Spleen (tissue), 11 donors: ENCODE data around the gene LMBR1. TPM values are rescaled to one million over a fixed set of nuclear protein-coding genes. Genes with fewer than 3 reads are reported as not detected.

Experiments used
- DNase-seq: peaks from one replicate; pipeline ENCODE4 v3.0.0-alpha.2; 2020
- H3K27ac ChIP-seq, 8 donors: fragments of 200-600 bp; sonication (generic) in 7 of 8; 1 replicate in 4 of 8; 2 replicates in 4 of 8; pipeline versions ENCODE4 v1.5.0 to v1.8.0; 2016 to 2021; ENCODE audit warnings: inconsistent platforms in 4 of 8, mild to moderate bottlenecking in 4 of 8, moderate library complexity in 1 of 8
- H3K27me3 ChIP-seq, 7 donors: fragments of 200-600 bp; sonication (generic) in 6 of 7; replicated peaks in 1 of 7; 1 replicate in 4 of 7; 2 replicates in 3 of 7; pipeline versions ENCODE4 v1.5.0 to v1.8.0; 2016 to 2021; ENCODE audit warnings: inconsistent platforms in 3 of 7, mild to moderate bottlenecking in 1 of 7
- H3K36me3 ChIP-seq, 6 donors: fragments of 200-600 bp; sonication (generic) in 5 of 6; 1 replicate in 4 of 6; 2 replicates in 2 of 6; pipeline versions ENCODE4 v1.5.0 to v1.8.0; 2016 to 2021; ENCODE audit warnings: inconsistent platforms in 2 of 6
- H3K4me1 ChIP-seq, 6 donors: fragments of 200-600 bp; sonication (generic) in 5 of 6; 1 replicate in 3 of 6; 2 replicates in 3 of 6; pipeline versions ENCODE4 v1.5.0 to v1.8.0; 2016 to 2021; ENCODE audit warnings: inconsistent platforms in 3 of 6
- H3K4me3 ChIP-seq, 8 donors: fragments of 200-600 bp; sonication (generic) in 7 of 8; 1 replicate in 4 of 8; 2 replicates in 4 of 8; pipeline versions ENCODE4 v1.5.0 to v1.8.0; 2016 to 2021; ENCODE audit warnings: inconsistent platforms in 4 of 8, mild to moderate bottlenecking in 4 of 8, moderate library complexity in 2 of 8
- H3K9me3 ChIP-seq, 8 donors: fragments of 200-600 bp; sonication (generic) in 7 of 8; 1 replicate in 4 of 8; 2 replicates in 4 of 8; pipeline versions ENCODE4 v1.5.0 to v1.8.0; 2016 to 2021; ENCODE audit warnings: inconsistent platforms in 4 of 8
- POLR2A ChIP-seq, 3 donors: fragments of 450-650 bp; IDR thresholded peaks; one replicate each; pipeline ENCODE4 v1.5.1; 2017; ENCODE audit warnings: antibody characterized with exemption in 3 of 3, mild to moderate bottlenecking in 1 of 3
- POLR2AphosphoS5 ChIP-seq, 3 donors: sonication (generic); formaldehyde crosslinking; IDR thresholded peaks; one replicate each; pipeline ENCODE4 v1.5.1; 2017; ENCODE audit warnings: antibody characterized with exemption in 3 of 3
- WGBS, 5 donors: extraction: QIAGEN DNeasy Blood & Tissue Kit in 3 of 5; methylation state at CpG; one replicate each; pipeline versions ENCODE4 v1.1.5 to v1.1.7; 2013 to 2018; 5-methylcytosine and 5-hydroxymethylcytosine counted together
- intact Hi-C: fragments of 100-400 bp; cut with DNase I; formaldehyde crosslinking; loops from one replicate; pipeline ENCODE4 v1.15.0; 2023; ENCODE audit warnings: low total_unique reads
- polyA plus RNA-seq, 3 donors: library from polyadenylated mRNA; stranded (reverse); fragments of 200-250 nt; gene quantifications; one replicate each; pipeline ENCODE4 v1.2.1, GENCODE V29; 2013
- total RNA-seq, 7 donors: library from RNA; depleted of rRNA in 3 of 7; stranded (reverse); fragments of >200 nt in 3 of 7; fragmentation: NEBNext Ultra II Directional in 4 of 7; extraction: Animal tissue kit (Norgen Biotek cat#: 25700) in 4 of 7; gene quantifications; one replicate each; pipeline versions ENCODE4 v1.1.0 to v1.2.1, GENCODE V29; 2016 to 2021
- TF ChIP-seq, protein P1 (sequence below), 11 experiments: fragments of 200-600 bp in 7 of 11; fragments of 450-650 bp in 4 of 11; sonication (generic) in 4 of 11; IDR thresholded peaks in 8 of 11; conservative IDR thresholded peaks in 3 of 11; 1 replicate in 7 of 11; 2 replicates in 4 of 11; pipeline versions ENCODE4 v1.4.0 to v1.8.0; 2016 to 2021; ENCODE audit warnings: antibody characterized with exemption in 11 of 11, inconsistent platforms in 4 of 11, mild to moderate bottlenecking in 1 of 11
- donor health status: healthy with polysubstance abuse.
- donor health status: DM: no; HTN: no; CAD: no; lungs with moderate emphysema.
- donor health status: DM: no; HTN: no; CAD: no.
- donor health status: Bipolar disorder and iron deficiency.
- donor health status: healthy.
- donor health status: DM: no; HTN: no; CAD: no.
- donor health status: DM: yes; HTN: yes; CAD: no.

LMBR1 gene
- total and polyA plus RNA-seq, 10 donors: 4.8 to 88.3 (median 63.7) TPM

DNA sequence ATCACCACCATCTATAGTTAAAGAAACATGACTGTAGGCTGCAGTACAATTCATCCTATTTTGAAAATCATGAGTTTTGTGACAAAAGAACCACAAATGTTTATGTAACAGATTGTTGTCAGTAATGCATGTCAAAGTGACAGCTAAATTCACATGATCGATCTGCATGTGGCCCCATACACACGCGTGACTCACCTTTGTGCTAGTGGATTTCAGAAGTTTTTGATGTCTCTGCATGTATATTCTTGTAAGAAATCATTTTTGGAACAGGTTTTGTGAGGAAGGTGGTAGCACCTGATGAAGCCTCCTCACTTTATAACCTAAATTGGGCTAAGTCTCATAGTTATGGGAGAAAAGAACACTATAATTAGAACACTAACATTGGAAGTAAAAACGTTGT lies 235.3 kb downstream of the LMBR1 start:
- TF ChIP-seq, protein P1, sequence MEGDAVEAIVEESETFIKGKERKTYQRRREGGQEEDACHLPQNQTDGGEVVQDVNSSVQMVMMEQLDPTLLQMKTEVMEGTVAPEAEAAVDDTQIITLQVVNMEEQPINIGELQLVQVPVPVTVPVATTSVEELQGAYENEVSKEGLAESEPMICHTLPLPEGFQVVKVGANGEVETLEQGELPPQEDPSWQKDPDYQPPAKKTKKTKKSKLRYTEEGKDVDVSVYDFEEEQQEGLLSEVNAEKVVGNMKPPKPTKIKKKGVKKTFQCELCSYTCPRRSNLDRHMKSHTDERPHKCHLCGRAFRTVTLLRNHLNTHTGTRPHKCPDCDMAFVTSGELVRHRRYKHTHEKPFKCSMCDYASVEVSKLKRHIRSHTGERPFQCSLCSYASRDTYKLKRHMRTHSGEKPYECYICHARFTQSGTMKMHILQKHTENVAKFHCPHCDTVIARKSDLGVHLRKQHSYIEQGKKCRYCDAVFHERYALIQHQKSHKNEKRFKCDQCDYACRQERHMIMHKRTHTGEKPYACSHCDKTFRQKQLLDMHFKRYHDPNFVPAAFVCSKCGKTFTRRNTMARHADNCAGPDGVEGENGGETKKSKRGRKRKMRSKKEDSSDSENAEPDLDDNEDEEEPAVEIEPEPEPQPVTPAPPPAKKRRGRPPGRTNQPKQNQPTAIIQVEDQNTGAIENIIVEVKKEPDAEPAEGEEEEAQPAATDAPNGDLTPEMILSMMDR (IDR thresholded peaks at IDR 0.05 in 8 of 11, conservative IDR thresholded peaks at IDR 0.05 in 3 of 11): no peak
- no peak for TF ChIP-seq POLR2A (IDR thresholded peaks at IDR 0.05)
- H3K4me1 ChIP-seq: no peaks in the 10 kb centered on the region
- WGBS, 5 donors: 90 to 94% (median 91%) methylated on average over 4 of the region's 4 CpGs
- H3K9me3 ChIP-seq: no peaks in the 10 kb centered on the region
- DNase-seq: no peak
- H3K4me3 ChIP-seq: no peak overlapping the region
- no peak overlapping the region for H3K27ac ChIP-seq
- peaks cover 0 to 31% (median 0%) of the 10 kb centered on the region in 7 donors for H3K27me3 ChIP-seq
- intact Hi-C loops: no loop called here
- no peaks in the 10 kb centered on the region for H3K36me3 ChIP-seq

DNA sequence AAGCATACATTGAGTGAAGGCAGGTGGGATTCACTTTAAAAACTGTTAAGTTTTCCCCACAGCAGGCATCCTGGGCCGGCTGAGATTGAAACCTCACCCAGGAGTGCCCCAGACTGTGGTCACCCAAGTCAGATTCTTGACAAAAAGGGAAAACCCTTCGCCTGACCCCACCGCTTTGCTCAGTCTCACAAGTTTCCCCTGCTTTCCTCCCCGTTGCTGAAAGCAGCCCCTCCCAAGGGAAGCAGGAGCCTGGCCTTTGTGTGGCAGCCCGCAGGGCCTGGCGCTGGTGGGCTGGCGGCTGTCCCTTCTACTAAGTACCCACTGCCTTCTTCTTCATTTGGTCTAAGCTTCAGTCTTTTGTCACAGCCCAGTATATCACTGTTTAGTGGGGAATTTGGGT lies 236.4 kb downstream of the LMBR1 start:
- no peak for DNase-seq
- peak in 1 of 3 donors; percentile 23 for TF ChIP-seq POLR2AphosphoS5 (IDR thresholded peaks at IDR 0.05)
- TF ChIP-seq, protein P1 (IDR thresholded peaks at IDR 0.05 in 8 of 11, conservative IDR thresholded peaks at IDR 0.05 in 3 of 11): no peak
- 61 to 72% (median 67%) methylated on average over 7 of the region's 7 CpGs for WGBS, 5 donors
- no peak overlapping the region for H3K4me3 ChIP-seq
- intact Hi-C loops: no loop called here
- H3K4me1 ChIP-seq: no peaks in the 10 kb centered on the region
- H3K9me3 ChIP-seq: no peaks in the 10 kb centered on the region
- peaks cover 0 to 42% (median 0%) of the 10 kb centered on the region in 7 donors for H3K27me3 ChIP-seq
- H3K36me3 ChIP-seq: no peaks in the 10 kb centered on the region
- H3K27ac ChIP-seq: no peak overlapping the region

DNA sequence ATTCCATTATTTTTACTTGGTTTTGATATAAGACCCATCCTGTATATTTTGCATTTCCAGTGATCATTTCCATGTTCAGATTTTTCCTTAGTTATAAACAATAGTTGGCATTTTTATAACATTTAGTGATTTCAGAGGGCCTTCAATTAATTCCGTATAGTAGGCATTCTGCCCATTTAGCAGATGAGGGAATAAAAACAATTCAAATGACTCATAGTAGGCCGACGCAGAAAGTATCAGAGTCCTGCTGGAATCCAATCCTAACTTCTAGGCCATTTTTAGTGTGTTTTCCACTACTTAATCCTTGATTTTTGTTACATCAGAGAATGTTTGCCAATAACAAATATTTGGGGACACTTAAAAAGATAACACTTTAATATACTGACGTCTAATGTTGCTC lies 237.0 kb downstream of the LMBR1 start:
- Histone ChIP-seq H3K9me3 (no peaks in the 10 kb centered on the region), H3K36me3 (no peaks in the 10 kb centered on the region), H3K4me3 (no peak overlapping the region), H3K4me1 (no peaks in the 10 kb centered on the region), H3K27ac (no peak overlapping the region), H3K27me3 (peaks cover 0 to 48% (median 0%) of the 10 kb centered on the region in 7 donors)
- WGBS, 5 donors: 86 to 94% (median 92%) methylated on average over 4 of the region's 4 CpGs
- DNase-seq: no peak
- TF ChIP-seq POLR2A (IDR thresholded peaks at IDR 0.05) (no peak), POLR2AphosphoS5 (IDR thresholded peaks at IDR 0.05) (no peak)
- TF ChIP-seq, protein P1 (IDR thresholded peaks at IDR 0.05 in 8 of 11, conservative IDR thresholded peaks at IDR 0.05 in 3 of 11): no peak
- intact Hi-C loops: no loop called here

DNA sequence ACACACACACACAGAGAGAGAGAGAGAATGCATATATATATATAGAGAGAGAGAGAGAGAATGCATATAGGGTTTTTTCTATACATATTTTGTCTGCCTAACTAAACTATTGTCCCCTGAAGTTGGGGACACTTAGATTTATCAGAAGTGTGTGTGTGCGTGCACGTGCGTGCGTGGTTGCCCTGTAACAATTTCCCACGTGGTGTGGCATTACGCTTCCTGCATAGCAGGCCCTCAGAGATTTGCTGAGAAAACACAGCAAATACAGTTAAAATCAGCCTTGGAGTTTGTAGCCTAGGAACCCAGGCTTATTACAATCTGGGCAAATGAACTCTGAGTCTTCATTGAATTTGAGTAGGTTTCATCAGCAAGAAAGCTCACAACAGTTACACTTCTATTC lies 237.7 kb downstream of the LMBR1 start:
- no peaks in the 10 kb centered on the region for H3K36me3 ChIP-seq
- TF ChIP-seq POLR2A (IDR thresholded peaks at IDR 0.05): no peak
- TF ChIP-seq, protein P1 (IDR thresholded peaks at IDR 0.05 in 8 of 11, conservative IDR thresholded peaks at IDR 0.05 in 3 of 11): no peak
- TF ChIP-seq POLR2AphosphoS5 (IDR thresholded peaks at IDR 0.05): no peak
- no peak overlapping the region for H3K4me3 ChIP-seq
- no peak overlapping the region for H3K27ac ChIP-seq
- DNase-seq: no peak
- no peaks in the 10 kb centered on the region for H3K4me1 ChIP-seq
- peaks cover 0 to 55% (median 0%) of the 10 kb centered on the region in 7 donors for H3K27me3 ChIP-seq
- no peaks in the 10 kb centered on the region for H3K9me3 ChIP-seq
- intact Hi-C loops: no loop called here
- WGBS, 5 donors: 66 to 80% (median 77%) methylated on average over 6 of the region's 6 CpGs
